Stimulated activated naive CD4-positive, alpha-beta T cell (primary cell): ENCODE data around the gene ABCA2.
"Not testable (repeated sequence)": the region's sequence is repeated elsewhere in the genome, so short reads cannot be mapped to it uniquely, and the experiment has no call there.

Experiments
- DNase-seq, 6 experiments: peaks; one replicate each; lab custom pipeline; 2025; lab: John Stamatoyannopoulos, UW

Gene ABCA2

DNA sequence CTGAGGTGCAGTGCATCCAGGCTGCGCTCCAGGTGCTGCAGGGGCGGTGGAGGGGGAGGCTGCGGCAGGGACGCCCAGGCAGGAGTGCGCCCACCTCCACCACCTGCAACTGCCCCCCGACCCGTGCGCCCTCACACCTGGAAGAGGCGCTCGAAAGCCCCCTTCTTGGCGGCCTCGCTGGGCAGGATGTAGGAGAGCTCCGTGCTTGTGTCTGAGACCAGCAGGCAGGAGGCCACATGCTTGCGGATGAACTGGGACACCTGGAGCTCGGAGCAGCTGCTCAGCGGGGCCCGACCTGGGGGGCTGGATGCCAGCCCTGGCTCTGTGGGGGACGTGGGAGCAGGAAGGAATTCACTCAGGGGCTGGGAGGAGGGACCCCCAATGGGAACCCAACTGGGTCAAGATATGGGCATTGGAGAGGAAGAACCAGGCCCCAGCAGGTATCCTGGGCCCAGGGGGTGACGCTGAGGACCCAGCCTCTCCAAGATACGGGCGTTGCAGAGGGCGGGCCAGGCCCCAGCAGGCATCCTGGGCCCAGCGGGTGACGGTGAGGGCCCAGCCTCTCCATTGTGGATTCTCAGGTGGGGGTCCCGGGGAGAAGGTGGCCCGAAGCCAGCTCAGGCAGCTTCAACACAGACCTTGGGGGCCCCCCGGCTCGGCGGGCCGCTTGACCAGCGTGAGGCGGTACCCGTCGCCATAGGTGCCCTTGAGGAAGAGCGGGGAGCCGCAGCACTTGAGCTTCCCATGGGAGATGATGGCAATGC is 13.1 kb downstream of the ABCA2 start:
- DNase-seq, result no peak

GRCh38 chr9:137014166-137014565 is 13.9 kb downstream of the ABCA2 start:
- DNase-seq, result no peak

GRCh38 chr9:137013571-137013940 is 14.5 kb downstream of the ABCA2 start:
- DNase-seq, result no peak

GRCh38 chr9:137012694-137013570 is 15.1 kb downstream of the ABCA2 start:
- no peak for DNase-seq

DNA sequence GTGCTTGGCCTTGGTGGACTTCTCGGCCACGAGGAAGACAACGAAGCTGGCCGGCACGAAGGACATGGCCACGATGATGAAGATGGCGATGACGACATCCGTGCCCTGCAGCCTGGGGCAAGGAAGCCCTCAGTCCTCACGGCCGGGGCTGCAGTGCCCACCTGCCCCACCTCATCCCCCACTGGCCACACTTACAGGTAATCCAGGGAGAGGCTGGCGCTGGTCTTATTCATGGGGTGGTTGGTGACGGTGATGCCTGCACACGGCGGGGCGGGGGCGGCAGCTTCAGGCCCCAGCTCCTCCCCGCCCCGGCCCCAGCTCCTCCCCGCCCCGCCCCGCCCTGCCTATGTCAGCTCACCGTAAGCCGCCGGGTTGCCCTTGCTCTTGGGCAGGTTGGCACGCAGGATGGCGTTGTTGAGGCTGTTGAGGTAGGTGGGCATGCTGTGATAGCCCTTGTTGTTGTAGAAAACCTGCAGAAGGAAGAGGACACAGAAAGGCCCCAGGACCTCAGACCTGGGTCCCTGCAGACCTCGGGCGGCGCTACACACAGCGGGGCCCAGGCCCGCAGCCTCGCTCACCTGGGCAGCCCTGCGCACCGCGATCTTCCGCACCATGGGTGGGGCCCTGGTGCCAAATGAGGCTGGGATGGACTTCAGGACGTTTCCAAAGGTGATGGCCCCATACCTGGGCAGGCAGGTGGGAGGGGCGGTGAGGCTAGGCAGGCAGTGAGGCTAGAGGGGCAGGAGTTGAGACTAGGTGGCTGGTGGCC is 15.9 kb downstream of the ABCA2 start:
- no peak for DNase-seq

- no peak for DNase-seq
These were observed 16.9 kb downstream of the ABCA2 start for GRCh38 chr9:137011156-137011555.

GRCh38 chr9:137009938-137010732 is 17.9 kb downstream of the ABCA2 start:
- DNase-seq, result no peak

DNA sequence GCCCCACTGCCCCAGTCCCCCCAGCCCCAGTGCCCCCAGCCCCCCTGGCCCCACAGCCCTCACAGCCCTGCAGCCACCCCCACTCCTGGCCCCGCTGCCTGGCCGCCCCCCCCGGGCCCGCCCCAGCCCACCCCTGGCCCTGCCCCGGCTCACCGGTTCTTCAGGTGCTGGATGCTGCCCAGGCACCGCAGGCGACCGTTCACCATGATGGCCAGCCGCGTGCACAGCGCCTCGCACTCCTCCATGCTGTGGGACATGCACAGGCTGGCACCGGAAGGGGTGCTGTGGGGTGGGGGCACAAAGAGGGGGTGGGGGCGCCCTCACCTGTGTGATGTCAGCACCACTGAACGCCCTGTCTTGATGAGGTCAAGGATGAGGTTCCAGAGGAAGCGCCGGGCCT is 18.8 kb downstream of the ABCA2 start:
- DNase-seq, result no peak

- no peak for DNase-seq
These were observed 19.7 kb downstream of the ABCA2 start for GRCh38 chr9:137008312-137008711.

- DNase-seq, result no peak
These were observed 20.2 kb downstream of the ABCA2 start for GRCh38 chr9:137007816-137008270.

DNA sequence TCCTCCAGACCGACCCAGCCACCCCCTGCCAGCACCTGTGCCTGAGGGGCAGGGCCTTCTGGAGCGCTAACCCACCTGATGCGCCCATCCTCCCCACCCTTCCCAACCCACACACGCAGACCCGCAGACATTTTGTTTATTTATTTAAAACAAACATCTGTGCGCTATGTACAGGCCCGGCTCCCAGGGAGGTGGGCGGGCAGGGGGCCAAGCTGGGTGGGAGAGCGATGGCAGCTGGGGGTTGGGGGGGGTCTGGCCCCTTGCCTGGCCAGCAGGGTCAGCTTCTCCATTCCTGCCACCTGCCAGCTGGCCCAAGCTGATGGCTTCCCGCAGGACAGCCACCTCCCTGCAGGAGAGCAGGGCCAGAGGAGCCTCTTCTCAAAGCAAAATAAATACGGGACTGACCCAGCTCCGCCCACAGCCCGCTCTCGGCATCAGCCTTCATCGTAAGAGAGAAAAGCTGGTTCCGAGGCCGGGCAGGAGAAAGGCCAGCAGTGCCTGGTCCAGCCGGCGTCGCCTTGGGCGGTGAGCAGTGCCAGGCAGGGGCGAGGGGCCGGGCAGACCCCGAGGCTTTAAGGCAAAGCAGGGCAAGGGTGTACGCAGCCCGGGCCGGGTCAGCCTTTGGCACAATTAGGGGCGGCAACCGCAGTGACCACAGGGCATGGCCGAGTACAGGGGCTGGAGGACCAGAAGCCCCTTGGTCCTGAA is 20.8 kb downstream of the ABCA2 start:
- no peak for DNase-seq

DNA sequence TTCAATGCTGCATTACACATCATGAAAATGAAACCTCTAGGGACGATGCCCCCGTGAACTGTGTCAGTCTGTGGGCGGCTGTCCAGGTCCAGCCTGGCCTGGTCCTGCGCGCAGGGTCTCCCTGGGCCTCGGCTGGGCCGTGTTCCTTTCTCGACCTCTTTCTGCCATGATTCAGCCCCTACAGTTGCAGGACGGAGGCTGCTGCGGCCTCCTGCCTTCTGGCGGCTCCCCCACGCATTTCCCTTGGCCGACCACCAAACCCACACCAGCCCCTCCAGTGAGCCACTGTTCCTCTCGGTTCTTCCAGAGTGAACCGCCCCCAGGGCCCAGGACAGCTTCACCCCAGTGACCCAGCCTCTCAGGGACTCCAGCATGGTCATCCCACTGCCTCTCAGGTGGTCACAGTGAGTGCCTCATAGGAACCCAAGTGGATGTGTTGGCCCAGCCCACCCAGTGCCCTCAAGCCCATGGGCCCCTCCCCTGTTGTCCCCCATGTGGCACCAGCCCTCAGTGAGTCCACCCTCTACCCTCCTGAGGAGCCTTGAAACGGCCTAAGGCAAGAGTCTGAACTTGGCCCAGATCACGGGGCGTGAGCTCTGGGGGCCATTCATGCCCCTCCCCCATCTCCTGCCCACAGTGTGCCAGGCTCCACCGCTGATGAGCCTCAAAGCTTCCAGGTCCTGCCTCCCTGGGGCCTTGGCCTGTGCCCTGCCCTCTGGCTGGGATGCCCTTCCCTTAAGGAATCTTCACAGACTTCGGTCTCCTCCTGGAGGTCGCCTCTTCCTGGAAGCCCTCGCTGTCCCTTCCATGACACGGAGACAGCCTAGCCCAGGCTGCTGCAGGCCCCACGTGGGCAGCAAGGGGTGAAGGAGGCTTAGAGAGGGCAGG is 21.7 kb downstream of the ABCA2 start:
- no peak for DNase-seq

DNA sequence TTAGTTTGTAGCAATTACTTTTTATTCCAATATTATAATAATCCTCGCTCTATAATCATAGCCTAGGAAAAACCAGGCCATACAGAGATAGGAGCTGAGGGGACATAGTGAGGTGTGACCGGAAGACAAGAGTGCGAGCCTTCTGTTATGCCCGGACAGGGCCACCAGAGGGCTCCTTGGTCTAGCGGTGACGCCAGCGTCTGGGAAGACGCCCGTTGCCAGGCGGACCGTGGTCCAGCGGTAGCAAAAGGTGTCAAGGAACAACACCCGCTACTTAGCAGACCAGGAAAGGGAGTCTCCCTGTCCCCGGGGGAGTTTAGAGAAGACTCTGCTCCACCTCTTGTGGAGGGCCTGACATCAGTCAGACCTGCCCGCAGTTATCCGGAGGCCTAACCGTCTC is 23.8 kb downstream of the ABCA2 start:
- not testable (repeated sequence) for DNase-seq

GRCh38 chr9:137002646-137003041 is 25.4 kb downstream of the ABCA2 start:
- DNase-seq, result no peak

DNA sequence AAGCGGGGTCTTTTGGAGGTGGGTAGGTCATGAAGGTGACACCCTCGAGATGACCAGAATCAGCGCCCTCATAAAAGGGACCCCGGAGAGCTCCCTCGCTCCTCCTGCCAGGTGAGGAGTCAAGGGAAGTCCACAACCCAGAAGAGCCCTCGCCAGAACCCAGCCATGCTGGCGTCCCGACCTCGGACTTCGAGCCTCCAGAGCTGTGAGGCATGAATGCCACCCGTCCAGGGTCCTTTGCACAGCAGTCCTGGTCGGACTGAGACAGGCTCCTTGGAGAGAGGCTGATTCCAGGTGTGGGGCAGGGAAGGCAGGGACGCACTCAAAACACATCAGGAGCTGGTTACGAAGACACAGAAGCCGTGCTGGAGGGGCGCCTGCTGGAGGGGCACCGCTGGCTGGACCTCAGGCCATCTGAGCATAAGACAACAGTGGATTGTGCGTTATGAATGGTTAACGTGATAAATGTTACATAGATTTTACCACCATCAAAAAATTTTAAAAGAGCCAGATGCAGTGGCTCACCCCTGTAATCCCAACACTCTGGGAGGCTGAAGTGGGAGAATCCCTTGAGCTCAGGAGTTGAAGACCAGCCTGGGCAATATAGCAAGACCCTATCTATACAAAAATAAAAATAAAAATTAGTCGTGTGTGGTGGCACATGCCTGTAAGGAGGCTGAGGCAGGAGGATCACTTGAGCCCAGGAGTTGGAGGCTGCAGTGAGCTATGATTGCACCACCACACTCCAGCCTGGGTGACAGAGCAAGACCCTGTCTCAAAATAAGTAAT is 26.0 kb downstream of the ABCA2 start:
- no peak for DNase-seq

DNA sequence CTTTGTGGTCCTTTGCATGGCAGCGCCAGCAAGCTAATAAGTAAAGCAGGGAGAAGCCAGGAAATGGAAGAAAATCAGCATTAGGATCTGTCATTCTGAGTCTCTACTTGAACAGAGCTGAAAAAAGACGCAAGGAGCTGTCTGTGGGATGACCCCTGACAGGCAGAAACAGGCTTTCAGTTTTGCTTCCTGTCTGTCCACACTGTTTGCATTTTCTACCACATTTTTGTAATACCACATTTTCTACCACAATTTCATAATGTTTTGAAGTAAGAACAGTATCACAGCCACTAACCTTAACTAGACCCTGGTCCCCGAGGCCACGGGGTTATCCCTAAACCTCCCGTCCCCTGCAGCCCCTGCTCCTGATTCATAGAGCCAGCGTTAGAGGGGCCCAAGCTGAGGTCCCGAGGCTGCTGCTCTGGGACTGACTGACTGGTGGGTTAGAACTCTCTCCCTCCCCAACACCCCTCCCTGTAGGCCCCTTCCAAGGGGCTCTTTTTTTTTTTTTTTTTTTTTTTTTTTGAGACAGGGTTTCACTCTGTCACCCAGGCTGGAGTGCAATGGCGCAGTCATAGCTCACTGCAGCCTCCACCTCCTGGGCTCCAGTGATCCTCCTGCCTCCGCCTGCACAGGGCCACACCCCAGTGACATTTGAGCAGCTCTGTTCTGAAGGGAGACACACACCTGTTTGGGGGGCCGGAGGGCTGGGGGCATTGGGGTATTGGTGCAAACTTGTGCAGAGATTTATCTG is 27.7 kb downstream of the ABCA2 start:
- no peak for DNase-seq

- no peak for DNase-seq
These were observed 30.2 kb downstream of the ABCA2 start for GRCh38 chr9:136997830-136998234.

- no peak for DNase-seq
These were observed 30.7 kb downstream of the ABCA2 start for GRCh38 chr9:136997371-136997770.
